Measurements from ENCODE around the gene MARCO.
A peak's percentile ranks its signal among the peaks of the same experiment; 100 is the strongest.
"Not testable (repeated sequence)": the region's sequence is repeated elsewhere in the genome, so short reads cannot be mapped to it uniquely, and the experiment has no call there.

MARCO gene

GRCh38 chr2:119003856-119004255 lies 61.9 kb downstream of the MARCO start:
- DNase-seq (ENCODE audit: low spot score); FAIRE-seq: not testable (repeated sequence)

- FAIRE-seq (peak; percentile 99), DNase-seq (ENCODE audit: low spot score) (peak; percentile 76)
Measured at GRCh38 chr2:119004602-119005001, 62.6 kb downstream of the MARCO start.

DNA sequence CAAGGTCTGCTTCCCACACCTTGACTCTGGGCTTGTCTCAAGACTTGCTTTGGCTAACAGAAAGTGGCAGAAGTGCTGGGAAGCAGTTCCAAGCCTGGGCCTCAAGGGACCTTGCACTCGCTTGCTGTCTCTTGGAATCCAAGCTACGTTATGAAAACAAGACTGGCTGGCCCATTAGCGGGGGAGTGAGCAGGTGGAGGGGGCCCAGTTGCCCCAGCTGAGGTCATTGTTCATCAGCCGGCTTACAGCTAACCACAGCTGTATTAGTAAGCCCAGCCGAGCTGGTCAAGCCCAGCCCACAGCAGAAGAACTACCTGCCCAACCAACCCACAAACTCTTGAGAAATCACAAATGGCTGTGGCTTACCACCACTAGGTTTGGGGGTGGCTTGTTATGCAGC lies 63.1 kb downstream of the MARCO start:
- FAIRE-seq: no peak

GRCh38 chr2:119005555-119005954 lies 63.6 kb downstream of the MARCO start:
- no peak for DNase-seq (ENCODE audit: low spot score)
- peak; percentile 72 for FAIRE-seq

More for the DNA sequence above, 63.1 kb downstream of the MARCO start:
- peak; percentile 94 for DNase-seq (ENCODE audit: low spot score)

GRCh38 chr2:119006441-119006840 lies 64.4 kb downstream of the MARCO start:
- DNase-seq (ENCODE audit: low spot score) (no peak), FAIRE-seq (no peak)

DNA sequence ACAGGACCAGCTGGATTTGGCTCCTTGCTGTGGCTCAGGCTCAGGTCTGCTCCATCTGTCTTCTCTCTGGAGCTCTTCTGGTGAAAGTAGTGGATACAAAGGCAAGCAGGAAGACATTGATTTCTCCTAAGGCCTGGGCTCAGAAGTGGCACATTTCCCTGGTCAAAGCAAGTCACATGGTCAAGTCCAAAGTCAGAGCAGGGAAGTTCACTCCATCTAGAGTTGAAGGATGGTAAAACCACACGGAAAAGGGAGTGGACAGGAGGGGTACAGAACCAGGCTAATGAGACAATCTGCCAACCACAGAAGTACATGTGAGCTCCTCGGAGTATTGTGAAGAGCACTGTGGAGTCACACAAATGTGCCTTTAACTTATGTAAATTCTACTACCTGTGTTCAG lies 66.1 kb downstream of the MARCO start:
- DNase-seq (ENCODE audit: low spot score): no peak
- peak; percentile 92 for FAIRE-seq

DNA sequence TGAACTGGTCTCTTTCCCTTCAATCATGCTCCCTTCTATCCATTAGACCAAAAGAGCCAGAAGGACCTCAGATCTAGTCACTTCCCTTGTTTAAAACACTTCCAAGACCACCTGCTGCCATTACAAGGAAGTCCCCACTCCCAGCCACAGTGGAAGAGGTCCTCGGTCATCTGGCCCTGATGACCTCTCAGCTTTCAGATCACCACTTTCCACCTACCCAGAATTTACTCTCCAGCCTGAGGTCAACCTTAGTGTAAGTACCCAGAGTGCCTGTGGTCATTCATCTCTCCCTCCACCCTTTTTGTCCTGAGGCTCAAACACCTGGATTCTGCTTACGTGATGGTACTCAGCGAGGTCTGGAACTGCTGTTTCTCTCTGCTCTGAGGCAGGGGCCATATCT lies 67.1 kb downstream of the MARCO start:
- FAIRE-seq (no peak), DNase-seq (ENCODE audit: low spot score) (no peak)

GRCh38 chr2:119010336-119010735 lies 68.3 kb downstream of the MARCO start:
- FAIRE-seq: no peak

GRCh38 chr2:119011162-119011909 lies 69.3 kb downstream of the MARCO start:
- peak; percentile 83 for DNase-seq (ENCODE audit: low spot score)
- no peak for FAIRE-seq

More at GRCh38 chr2:119010336-119010735, 68.3 kb downstream of the MARCO start:
- no peak for DNase-seq (ENCODE audit: low spot score)

- FAIRE-seq: no peak
- no peak for DNase-seq (ENCODE audit: low spot score)
Measured at GRCh38 chr2:119011910-119012209, 69.9 kb downstream of the MARCO start.

GRCh38 chr2:119012345-119013301 lies 70.6 kb downstream of the MARCO start:
- FAIRE-seq: peak; percentile 77
- DNase-seq (ENCODE audit: low spot score): no peak

- no peak for FAIRE-seq
- no peak for DNase-seq (ENCODE audit: low spot score)
Measured at GRCh38 chr2:119013671-119014070, 71.7 kb downstream of the MARCO start.

- FAIRE-seq (no peak), DNase-seq (ENCODE audit: low spot score) (no peak)
Measured at GRCh38 chr2:119015845-119016244, 73.9 kb downstream of the MARCO start.

GRCh38 chr2:119019521-119019920 lies 77.5 kb downstream of the MARCO start:
- no peak for DNase-seq (ENCODE audit: low spot score)
- FAIRE-seq: no peak

DNA sequence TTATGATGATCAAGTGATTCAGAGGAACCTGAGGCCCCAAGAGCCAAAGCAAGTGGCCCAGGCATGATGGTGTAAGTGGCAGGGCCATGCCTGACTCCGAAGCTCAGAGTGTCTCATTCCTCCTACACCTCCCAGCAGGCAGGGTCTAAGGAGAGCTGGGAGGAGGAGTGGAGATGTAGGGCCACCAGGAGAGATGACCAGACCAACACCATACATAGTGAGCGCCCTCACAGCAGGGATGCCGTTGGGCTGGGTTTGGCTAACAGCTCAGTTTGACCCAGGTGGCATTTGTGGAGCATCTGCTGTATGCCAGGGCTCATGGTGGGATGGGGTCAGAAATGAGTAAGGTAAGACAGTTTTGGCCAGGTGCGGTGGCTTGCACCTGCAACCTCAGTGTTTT lies 80.7 kb downstream of the MARCO start:
- FAIRE-seq (peak; percentile 5), DNase-seq (ENCODE audit: low spot score) (no peak)

GRCh38 chr2:119023534-119023933 lies 81.5 kb downstream of the MARCO start:
- FAIRE-seq (no peak), DNase-seq (ENCODE audit: low spot score) (no peak)

- FAIRE-seq: no peak
Measured at GRCh38 chr2:119024152-119024551, 82.2 kb downstream of the MARCO start.

GRCh38 chr2:119024568-119024967 lies 82.6 kb downstream of the MARCO start:
- FAIRE-seq (no peak), DNase-seq (ENCODE audit: low spot score) (no peak)

More at GRCh38 chr2:119024152-119024551, 82.2 kb downstream of the MARCO start:
- no peak for DNase-seq (ENCODE audit: low spot score)

DNA sequence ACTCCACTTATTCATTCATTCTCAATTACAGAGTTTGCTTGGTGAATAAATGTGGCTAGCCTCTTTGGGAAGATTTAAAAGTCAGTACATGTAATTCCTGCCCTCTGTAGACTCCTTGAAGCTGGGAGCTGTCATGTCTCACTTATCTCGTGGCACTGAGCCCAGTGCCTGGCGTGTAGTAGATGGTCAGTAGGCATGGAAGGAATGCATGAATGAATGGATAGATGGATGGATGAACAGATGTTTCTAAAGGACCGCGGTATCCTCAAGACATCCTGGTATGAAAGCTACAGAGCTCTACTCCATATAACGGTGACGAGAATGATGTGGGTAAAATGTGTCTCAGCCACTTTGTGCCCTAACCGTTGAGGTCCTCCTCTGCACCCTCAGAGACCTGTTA lies 83.0 kb downstream of the MARCO start:
- FAIRE-seq: peak; percentile 37
- no peak for DNase-seq (ENCODE audit: low spot score)

DNA sequence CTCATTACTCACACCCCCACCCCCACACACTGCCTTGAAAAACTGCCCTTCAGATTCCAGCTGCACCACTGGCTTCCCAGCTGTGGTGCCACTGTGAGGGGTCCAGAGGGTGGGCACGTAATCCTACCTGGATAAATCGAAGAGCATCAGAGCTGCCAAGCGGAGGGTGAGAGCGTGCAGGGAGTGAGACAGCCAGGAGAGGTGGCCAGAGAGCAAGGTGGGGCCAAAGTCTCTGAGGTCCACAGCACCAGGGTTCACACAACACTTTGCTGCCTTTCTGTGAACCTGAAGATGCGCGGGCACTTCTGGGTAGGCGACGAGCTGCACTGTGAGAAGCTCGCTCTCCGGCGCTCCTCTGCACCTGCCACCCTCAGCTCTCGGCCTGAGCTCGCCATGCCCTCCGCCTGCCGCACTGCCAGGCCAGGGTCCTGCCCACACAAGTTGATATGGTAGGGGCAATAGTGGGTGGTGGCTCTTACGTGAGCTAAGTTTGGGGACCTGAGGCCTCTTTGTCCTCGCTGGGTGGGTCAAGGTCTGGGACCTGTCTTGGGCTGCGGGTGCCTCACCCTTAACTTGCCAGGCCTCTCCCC lies 83.9 kb downstream of the MARCO start:
- FAIRE-seq (peak; percentile 35), DNase-seq (ENCODE audit: low spot score) (no peak)

DNA sequence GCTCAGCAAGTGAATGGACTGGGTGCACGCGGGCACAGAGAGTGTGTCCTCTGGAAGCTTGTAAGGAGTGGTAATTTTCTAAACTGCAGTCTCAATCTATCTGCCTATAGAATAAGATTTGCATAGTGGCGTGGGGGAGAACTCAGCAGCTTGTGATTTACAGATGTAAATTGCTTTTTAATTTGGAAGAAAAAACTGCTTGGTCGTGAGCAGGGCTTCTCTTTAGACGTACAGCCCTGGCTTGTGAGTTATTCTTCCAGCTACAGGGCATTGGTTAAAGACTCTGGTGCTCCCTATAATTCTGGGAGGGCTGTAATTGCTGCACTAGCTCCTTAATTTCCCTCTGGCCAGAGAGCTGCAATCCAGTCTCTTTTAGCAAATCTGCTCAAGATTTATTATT lies 84.9 kb downstream of the MARCO start:
- no peak for DNase-seq (ENCODE audit: low spot score)
- no peak for FAIRE-seq

All from urothelium cell line (cell line).